HG02885 (cell line): Measurements from ENCODE around the gene TSPOAP1.

Source experiments
- ATAC-seq: cut with Tn5 transposase; IDR thresholded peaks from one replicate; pipeline ENCODE4 v1.9.1; 2021; ENCODE audit warnings: mild to moderate bottlenecking; ENCODE audit not compliant: unreplicated experiment, poor library complexity

The TSPOAP1 gene

DNA sequence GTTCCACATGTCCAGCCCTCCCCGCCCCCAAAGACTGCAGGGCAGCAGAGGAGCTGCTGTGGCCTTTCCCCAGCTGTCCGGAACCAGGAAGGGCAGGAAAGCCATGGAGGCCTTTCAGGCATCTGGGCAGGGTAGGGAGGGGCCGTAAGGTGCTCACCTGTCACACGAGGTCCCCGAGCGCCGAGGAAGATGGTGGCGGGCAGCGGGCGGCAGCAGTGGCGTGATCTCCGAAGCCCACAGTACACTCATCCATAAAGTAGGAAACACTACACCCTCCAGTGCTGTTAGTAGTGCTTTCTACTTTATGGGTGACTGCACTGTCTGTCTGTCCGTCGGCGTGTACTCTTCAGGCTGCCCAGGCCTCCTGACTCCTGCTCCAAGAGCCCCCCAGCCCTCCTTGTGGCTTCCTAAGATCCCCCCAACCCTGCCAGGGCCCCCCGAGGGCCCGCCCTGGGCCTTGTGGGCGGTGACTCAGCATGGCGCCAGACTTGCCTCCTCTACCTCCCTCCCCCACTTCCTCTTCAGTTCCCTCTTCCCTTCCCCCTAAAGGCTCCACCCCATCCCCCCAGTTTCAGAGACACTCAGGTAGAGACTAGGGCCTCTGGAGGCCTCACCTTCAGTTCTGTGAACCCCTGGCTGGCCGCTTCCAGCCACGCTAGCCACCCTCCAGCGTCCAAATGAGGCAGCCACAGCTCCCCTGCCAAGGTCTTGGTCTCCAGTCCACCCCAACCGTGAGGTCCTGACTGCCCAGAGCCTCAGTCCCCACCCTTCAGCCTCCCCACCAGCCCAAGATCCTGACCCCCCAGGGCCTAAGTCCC is 2.6 kb upstream of the TSPOAP1 start:
- no peak for ATAC-seq

DNA sequence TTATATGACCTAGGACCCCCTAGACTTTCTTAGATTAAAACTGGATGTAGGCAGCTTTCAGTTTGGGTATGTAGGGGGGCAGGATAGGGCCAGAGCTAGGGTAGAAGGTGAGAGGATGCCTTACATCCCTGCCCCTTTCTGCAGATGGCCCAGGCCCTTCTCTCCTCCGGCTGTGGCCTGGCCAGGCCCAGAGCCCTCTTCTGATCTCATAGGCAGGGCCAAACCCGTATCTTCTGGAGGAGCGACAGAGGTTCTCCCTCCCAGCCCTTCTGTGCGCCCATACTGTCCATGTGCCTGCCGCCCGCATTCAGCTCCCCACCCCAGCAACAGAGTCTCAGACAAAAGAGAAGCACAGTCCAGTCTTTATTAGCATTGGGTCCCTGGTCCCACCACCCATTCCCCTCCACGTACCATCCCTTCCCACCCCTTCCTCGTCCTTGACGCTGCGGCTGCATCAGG is 2.0 kb upstream of the TSPOAP1 start:
- ATAC-seq: no peak

DNA sequence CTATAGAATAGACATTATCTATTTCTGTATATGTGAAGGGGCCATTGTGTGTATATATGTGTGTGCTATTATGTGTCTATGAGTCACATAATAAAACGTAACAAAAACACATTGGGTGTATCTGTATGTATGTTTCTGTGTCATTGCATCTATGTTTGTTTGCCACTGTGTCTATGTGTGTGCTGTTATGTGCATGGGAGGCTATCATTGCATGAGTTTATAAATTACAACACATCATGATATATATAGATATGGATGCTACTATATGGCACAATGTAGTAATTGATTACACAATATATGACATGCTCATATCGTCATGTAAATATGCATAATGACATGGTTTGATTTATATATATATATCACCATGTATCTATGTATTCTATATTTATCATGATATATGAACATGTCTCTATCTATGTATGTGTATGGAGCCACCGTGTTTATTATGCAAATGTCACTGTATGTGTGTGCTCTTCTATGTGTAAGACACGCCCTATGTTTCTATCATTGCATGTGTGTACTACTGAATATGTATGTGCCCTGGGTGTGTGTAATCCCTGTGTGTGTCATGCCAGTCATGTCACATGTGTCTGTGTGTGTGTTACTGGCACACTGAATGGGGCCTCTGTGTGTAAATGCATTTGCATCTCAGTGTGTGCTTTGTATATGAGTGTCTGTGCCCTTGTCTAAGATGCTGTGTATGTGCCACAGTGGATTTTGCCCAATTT is 1.4 kb upstream of the TSPOAP1 start:
- ATAC-seq: peak; percentile 18

DNA sequence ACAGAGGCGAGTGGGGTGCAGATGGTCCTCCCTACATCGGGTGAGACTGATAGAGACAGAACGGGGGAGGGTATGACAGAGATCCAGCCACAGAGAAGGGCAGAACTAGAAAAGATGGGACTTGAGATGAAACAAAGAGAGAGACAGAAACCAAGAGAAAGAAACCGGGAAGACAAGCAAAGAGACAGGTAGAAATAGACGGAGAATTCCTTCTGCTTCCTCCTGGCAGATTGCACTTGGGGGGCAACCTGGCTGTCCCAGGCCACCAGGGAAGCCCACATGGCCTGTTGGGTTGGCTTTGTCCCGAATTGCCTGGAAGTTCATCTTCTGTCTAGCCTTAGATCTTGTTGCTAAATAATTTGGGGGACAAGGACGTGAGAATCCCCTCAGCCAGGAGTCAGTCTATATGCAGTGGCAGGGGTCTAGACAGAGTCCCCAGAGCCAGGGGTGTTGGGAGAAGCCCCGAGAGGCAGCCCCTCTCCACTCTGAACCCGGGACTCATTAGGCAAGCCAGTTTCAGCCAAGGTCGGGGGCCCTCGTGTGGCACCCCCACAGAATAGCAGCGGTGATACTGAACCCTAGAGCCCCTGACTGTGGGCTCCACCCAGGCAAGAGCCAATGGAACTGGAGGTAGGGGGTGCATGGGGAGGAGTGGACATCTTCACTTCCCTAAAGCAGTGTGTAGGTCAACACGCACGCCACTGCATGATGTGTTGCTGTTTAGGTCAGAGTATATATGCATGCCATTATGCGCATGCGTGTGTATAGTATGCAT is 627 bp upstream of the TSPOAP1 start:
- ATAC-seq: peak; percentile 41

DNA sequence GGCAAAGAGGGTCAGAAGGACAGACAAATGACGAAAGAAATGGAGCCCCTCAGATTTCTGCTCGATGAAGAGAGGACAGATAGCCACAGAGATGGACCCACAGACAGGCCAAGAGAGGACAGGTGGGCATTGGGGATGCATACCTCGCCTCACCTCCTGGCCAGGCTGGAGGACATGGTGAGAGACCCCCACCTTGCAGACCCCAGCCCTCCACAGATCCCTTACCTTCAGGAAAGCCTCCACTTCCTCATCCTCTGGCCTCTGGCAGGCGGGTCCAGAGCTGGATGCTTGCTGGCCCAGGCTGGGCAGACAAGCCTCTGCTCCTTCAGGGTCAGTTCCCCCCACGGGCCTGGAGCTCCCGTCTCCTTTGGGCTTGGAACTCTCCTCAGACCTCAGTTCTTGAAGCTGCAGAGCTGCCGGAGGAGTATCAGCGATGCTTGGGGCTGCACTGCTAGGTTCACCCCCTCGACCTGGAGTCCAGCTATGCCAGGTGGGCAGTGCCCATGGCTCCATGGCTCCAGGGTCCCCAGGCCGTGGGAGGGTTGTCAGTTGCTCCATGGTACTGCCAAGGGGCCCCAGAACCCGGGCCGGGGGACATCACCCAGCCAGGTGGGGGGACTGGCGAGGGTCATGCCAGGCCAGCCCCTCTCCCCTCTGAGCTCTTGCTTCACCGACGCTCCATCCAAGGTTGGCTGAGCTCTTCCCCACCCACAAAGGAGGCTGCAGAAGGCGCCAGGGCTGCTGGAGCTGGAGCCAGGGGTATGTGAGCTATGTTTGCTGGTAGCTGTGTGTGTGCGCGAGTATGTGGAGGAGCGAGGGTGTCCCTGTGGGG is 1.0 kb downstream of the TSPOAP1 start:
- no peak for ATAC-seq

DNA sequence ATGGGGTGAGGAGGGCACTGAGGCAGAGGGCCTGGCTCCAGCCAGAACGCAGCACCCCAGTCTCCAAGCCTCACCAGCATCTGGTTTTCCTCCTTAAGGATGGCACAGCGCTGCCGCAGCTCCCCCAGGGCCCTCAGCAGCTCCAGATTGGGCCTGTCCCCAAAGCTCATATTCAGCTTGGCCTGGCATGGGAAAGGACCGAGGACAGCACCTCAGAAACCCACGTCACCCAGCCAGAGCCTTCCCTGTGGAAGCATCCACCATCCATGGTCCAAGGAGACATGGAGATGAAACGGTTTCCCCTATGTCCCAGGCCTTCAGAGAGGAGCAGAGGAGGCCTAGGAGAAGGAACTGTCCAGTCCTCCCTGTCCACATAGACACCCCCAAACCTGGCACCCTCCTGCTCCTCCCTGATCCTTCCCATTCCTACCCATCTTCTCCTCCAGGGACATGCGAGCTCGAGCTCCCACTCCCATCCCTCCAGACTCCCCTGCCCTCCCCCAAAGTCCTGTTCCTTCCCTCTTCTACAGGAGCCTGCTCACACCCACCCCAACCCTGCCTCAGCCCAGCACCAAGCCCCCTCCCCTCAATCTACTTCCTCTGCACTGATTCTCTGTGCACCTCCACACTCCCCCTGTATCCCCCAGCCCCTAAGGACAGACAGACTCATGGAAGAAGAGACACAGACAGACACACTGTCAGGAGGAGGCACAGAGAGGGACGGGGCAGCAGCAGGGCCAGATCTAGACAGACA is 1.8 kb downstream of the TSPOAP1 start:
- ATAC-seq: no peak

DNA sequence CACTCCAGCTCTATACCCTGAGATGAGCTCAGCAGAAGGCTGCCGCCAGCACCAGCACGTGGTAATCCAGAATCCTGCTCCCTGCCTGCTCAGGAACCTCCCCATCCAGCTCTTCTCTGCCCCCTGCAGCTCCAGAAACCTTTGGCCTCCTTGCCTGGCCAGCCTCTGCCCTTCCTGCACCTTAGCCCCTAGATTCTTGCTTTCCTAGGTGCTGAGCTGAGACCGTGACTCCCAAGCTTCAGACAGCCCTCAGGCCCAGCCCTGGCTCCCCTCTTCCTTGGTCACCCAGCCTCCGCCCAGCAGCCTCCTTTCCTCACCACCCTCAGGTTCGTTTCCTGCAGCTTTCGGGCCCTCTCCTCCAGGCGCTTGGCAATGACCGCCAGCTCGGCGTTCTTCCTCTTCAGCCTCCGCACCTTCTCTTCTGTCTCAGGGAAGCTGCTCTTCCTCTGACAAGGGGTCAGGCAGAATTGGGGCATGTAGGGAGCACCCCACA is 2.6 kb downstream of the TSPOAP1 start:
- no peak for ATAC-seq

DNA sequence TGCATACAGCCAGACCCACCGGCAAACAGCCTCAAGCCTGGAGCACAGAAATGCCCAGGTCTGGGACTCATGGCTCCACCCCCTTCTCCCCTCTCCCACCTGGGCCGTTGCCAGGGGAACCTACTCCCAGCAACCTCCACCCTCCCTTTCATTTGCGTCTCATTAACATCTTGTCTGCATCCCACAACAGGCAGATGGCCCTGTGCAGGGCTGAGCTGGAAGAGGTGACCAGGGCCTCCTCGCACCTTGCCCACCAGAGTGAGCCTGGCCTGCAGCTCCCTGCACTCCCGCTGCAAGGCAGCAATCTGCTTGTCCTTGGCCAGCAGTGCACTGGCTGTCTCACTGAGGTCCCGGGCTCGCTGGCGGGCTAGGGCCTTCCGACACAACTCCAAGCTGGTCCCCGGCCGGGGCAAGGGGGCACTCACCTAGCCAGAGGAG is 3.3 kb downstream of the TSPOAP1 start:
- ATAC-seq: no peak

DNA sequence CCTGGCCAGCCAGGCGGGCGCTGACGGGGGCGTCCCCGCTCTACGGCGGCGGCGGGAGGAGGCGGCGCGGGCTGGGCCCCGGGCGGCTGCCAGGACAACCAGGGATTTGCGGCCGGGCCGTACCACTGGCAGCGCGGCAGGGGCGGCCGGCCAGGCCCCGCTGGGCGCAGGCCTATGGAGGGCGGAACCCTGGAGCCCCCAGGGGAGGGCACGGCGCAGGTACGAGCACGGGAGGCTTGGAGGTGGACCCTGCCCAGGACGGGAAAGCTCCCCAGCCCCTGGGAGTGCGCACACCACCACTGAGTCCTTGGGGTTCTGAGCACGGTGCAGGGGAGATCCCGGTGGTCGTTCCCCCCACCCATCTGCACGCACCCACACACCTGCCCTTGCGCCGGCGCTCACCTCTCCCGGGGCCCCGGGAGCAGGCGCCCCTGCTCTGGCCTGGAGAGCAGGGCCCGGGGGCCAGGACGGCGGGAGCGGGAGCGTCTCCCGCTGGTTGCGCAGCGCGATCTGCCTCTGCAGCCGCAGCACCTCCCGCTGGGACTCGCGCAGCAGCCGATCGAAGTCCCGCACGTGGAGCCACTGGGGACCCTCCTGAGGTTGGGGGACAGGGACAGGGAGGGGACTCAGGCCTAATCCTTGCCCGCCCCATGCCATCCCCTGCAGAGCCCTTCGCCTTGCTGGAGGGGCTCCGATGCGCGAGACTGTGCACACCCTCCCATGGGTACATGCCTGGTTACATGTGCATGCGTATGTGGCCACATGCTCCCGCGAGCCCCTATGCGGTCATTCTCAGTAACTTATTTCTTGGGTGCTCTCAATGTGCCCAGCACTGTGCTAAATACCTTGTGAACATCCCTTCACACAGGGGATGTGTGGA is 3.9 kb downstream of the TSPOAP1 start:
- no peak for ATAC-seq

DNA sequence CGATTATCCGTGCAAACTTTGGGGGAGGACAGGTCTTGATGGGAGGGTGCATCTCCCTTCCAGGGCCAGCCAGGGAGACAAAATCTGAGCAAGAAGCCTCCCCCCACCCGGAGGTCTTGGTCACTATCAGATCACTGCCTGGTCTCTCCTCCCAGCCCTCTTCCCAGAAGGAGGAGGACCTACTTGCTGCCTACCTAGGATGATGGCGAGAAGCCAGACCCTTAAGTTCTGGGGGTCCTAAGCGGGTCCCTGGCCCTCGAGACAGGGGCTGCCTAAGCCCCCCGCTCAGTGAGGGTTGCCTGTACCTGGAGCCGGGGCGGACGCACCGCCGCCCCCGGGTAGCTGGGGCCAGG is 4.6 kb downstream of the TSPOAP1 start:
- ATAC-seq: no peak

DNA sequence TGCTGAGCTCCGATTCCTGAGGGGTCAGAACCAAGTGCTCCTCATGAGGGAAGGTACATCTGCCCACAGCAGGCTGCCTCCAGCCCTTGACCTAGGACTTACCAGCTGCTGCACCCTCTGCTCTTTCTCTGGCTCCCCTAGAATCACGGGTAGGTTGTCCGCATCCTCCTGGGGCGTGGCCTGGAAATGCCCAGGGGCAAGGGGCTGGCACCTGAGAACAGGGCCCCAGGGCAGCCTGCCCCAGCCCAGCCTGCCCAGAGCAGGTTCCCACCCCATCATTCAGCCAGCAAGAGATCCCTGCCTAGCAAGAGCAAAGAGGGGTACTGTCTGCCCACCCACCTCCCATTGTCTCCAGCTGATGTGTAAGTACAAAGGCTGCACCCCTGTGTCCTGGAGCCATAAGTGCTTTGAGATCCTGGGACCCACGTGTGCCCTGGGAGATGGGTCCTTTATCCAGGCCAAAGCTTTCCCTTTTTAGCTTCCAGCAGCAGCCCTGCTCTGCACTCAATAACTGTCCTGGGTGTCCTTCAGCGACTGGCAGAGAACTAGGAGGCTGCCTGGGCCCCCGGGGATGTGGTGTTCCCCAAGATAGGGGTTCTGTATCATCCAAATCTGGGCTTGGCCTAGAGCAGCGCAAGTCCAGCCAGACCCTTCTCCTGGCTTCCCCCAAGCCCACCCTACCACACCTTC is 5.1 kb downstream of the TSPOAP1 start:
- ATAC-seq: no peak

DNA sequence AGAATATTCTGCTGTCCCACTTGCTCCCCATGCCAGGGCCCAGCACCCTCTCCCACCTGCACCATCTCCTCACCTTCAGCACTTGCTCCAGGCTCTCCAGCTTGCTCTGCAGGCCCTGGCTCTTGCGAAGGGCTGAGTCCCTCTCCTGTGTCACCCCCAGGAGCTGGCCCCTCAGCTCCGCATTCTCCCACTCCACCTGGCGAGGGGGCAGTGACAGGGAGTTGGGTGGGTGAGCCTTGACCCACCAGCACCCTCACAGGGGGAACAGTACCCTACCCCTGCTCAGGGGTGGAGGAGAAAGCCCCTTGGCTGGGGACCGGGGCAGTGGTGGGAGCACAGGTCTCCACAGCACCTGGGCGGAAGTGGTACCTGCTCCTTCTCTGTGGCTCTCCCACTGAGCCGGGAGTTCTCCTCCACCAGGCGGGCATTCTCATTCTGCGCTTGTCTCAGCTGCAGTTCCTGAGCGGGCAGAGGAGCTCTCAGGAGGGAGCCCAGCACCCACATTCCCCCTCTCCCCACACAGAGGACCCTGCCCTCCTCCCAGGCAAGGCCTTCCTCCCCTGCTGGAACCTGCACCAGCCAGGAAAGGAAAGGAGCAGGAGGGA is 5.9 kb downstream of the TSPOAP1 start:
- no peak for ATAC-seq

DNA sequence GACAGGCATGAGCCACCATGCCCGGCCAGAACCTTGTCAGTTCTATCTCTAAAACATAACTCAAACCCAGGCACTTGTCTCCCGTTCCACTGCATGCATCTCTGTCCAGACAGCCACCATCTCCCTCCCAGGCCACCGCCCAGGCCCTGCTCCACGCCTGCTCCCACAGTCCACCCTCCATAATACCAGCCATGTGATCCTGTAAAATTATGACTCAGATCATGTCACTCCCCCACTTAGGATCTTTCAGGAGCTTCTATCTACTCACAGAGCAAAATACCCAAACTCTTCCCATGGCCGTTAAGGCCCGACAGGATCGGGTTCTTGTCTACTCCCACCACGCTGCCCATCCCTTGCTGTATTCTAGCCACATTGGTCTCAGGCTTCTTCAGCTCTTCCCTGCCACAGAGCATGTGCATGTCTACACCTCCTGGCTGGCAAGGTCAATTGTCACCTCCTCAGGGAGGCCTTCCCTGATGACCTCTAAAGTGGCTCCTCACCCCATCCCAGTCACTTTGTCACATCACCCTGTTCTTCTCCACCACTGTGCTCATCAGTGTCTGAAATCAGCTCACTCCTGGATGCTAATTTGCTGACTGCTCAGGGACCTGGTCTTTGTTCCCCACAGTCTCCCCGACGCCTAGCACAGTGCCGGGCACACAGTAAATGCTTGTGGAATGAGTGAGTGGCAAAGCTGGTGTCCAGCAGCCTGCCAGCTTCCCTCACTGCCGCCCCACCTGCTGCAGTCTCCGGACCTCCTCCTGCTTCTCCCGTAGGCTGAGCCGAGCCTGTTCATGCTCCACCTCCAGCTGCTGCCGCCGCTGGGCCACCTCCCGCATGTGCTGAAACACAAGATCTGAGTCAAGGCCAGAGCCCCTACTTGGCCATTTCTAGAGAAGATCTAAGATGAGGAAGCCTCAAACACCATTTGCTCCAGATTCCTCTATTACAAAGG is 6.7 kb downstream of the TSPOAP1 start:
- ATAC-seq: no peak

DNA sequence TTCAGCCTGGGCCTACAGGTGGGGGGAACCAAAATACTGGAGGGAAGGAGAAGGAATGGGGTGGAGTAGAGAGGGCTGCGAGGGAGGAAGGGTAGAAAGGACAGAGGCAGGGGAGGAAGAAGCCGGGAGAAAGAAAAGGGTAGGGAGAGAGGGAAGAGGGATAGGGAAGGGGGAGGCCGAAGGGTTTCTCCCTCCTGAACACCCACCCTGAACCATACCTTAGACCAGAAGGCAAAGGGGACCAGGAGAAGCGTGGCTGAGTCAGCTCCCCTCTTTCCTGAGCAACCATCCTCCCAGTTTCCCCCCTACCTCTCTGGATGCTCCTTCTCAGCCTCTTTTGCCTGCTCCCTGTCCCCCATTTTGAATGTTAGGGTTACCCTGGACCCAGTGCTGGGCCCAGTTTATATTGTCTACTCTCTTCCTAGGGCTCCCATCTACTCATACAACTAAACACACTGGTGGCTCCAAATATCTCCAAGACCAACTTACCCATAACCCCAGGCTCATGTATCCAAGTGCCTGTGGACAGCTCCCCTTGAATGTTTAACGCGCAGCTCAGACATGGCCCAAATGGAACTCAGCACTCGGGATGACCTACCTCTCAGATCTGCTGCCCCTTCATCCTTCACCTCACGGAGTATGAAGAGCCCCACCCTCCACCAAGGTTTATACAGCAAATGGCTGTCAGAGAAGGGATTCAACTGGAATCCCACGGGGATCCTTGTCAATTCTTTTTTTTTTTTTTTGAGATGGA is 7.8 kb downstream of the TSPOAP1 start:
- no peak for ATAC-seq

DNA sequence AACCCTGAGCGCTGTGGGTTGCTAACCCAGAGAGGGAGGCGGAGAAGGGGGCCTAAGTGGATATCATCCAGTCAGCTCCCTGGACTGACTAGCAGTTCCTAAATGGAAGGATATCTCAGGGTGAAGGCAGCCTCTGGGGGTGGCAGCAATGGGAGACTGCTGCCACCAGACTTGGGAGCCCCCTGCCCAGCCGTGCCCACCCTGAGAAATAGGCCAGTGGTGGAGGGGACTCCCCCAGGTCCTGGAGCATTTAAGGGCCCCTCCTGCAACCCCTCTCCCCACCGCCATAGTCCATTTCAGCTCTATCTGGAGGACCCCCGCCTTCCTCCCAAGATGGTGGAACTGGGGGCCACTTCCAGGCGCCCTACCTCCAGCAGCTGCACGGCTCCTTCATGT is 8.4 kb downstream of the TSPOAP1 start:
- ATAC-seq: no peak
